GM19023 (cell line): ENCODE measurements around the gene SEMA3D.

Experiments used
- ATAC-seq: cut with Tn5 transposase; IDR thresholded peaks from one replicate; pipeline ENCODE4 v1.9.1; 2021; ENCODE audit warnings: mild to moderate bottlenecking, moderate library complexity; ENCODE audit not compliant: unreplicated experiment

SEMA3D gene

DNA sequence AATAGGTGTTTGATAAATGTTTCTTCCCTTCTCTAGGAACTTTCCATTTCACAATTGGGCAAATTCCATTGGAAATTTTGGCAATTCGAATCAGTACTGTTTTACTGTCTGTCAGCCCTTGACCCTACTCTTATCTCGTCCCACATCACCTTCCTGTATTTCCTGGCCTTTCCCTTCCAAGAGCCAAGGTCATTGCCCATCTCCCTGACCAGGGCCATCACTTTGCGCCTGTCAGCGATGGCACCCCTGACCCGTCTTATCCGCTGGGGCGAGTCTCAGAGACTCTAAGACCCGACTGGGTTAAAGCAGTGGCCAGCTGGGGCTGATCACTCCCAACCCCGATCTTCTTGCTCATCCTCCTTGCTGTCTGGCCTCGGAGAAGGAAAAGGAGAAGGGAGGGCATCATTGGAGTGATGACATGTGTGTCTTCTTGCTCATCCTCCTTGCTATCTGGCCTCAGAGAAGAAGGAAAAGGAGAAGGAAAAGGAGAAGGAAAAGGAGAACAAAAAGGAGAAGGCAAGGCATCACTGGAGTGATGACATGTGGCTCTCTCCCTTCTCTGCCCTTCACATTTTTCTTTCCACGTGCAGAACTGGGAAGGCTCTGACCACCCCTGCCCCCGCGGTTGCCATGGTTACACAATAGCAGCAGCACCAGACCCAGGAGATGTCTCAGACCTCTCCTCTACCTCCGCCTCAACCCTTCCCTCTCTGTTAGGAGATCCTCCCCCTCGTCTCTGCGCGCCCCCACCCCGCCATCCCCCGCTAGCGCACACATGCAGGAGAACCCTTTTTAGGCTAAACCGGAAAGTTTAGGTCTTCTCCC is 2.0 kb downstream of the SEMA3D start:
- no peak for ATAC-seq

DNA sequence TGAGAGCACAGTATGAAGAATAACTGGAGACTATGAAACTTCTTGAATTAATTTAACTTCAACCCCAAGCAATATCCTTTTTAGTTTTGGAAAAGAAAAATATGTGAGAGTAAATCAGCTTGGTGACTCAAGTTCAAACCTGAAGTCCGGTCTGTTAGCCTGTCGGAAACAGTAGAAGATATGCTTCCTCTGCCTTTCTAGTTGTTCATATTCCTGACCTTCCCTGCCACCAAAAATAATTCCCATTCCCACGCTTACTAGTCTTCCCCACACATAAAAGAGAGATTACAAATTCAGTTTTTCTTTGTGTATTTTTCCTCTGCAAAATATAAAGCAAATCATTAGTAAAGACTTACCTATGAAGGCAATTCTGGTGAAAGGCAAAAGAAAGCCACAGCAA is 3.6 kb downstream of the SEMA3D start:
- ATAC-seq = no peak

DNA sequence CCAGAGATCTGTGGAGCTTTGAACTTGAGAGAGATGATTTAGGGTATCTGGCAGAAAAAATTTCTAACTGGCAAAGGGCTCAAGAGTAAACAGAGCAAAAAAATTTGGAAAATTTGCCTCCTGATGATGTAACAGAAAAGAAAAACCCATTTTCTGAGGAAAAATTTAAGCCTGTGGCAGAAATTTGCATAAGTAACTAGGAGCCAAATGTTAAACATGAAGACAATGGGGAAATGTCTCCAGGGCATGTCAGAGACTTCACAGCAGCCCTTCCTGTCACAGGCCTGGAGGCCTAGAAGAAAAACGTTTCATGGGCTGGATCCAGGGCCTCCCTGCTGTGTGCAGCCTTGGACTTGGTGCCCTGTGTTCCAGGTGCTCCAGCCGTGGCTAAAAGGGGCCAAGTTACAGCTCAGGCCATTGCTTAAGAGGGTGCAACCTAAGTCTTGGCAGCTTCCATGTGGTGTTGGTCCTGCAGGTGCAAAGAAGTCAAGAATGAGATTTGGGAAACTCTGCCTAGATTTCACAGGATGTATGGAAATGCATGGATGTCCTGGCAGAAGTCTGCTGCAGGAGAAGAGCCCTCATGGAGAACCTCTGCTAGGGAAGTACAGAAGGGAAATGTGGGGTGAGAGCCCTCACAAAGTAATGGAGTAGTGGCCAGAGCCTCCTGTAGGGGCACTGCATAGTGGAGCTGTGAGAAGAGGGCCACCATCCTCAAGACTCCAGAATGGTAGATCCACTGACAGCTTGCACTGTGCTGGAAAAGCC is 8.1 kb downstream of the SEMA3D start:
- no peak for ATAC-seq

DNA sequence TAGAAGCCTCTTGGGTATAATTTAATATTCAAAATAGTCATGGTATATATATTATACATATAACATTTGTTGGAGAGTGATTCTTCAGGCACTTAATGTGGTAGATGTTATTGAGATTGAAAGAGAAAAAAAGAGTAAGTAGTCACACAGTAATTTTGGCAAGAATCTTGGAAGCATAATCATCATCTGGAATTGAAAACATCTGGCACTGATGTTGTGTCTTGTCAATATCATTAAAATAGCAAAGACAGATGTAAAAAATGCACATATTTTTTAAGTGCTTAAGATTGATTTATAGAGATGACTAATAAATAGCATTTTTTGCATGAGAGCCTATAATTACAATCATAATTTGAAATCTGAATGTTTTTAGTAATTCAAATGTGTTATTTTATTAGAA is 9.5 kb downstream of the SEMA3D start:
- no peak for ATAC-seq

DNA sequence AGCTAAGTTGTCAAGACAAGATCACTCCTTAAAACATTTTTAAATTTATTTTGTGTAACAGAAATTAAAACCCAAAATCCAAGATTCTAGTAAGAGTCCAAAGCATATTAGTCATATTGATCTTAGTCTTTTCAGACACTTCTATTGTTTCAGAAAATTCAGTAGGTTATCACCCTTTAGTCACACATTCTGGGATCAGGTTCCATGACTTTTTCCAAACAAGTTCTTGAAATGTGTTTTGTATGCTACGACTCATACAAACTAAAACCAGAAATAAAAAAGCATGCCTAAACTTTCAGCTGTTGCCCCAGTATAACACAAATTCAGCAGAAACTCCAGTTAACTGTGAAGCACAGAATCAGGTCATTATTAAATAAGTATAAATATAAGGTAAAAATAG is 10.7 kb downstream of the SEMA3D start:
- no peak for ATAC-seq

DNA sequence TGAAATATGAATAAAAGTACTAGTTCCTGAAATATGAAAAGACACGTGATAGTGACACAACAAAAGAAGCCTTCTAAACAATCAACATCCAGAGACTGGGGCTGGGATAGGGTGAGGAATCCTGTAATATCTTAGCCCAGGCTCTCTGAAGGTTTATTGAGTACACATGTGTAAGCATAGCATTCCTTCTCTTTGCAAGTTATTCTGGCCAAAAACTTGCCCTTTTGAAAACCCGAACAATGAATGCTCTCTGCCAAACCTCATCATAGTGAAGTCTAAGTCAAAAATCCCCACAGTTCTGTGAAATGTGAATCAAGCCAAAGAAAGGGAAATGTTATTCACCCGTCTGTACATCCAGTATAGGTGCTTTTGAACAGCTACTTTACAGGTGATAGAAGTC is 11.6 kb downstream of the SEMA3D start:
- no peak for ATAC-seq

DNA sequence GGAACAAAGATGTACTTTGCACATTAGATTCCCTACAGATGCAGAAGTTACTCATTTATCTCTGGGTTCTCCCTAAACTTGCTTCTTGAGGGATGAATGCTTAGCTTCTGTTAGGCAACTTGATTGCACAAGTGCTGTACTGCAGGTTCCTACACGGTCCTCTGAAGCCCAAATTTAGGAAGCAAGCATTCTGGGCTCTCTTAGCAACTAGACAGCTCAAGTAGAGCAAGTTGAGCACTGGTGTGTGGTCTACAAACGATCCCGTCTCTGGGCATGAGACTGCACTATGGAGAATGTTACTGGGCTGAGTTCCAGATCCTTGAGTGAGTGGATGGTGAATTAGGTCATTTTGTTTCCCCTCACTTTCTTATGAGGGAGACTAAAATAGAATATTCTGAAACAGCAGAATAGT is 14.3 kb downstream of the SEMA3D start:
- ATAC-seq = no peak

DNA sequence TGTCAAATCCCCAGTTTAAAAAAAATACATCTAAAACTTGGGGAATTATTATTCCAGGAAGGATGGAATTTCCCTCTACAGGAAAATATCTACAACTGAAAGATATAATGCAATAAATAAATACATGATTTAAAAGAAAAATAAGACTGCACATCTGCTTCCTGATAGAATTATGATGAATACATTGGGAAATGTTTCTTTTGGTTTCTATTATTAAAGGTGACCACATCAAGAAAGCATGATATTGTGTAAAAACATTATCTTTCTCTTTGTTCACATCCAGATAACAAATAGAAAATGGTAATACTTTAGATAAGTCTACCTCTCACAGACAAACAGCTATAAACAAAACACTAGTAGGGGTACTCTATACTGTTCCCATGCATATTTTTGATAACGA is 19.2 kb downstream of the SEMA3D start:
- ATAC-seq = no peak

DNA sequence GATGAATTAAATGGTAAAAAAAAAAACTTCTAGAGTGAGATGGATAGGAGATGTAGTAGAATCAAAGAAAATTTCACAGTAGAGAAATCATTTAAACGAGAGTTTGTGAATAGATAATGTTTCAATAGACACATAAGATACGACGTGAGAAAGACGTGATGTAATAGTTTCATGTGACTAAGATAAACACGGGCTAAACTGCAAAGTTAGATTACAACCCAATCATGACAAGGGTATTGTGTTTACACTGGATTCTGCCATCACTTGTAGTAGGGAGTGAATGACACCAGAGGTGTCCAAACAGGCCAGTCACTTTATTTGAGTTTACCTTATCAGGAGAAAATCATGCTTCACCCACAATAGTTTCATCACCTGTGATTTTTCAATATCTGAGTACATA is 21.6 kb downstream of the SEMA3D start:
- no peak for ATAC-seq

DNA sequence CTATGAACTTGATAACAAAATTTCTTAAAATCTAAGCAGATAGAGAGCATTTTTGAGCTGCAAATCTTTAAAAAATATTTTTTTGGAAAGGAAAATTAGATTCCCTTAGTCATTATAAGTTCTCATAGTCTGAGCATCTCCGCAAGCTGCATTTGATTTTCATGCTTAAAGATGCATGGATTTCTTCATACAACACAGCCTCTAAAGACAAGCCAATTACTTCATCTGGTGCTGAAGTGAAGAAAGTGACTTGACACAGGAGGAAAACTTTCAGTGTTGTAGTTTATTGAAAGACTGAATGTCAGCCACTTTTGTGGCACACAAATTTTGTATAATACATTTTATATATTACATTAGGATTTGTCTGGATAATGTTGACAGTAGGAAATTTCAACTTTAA is 22.5 kb downstream of the SEMA3D start:
- ATAC-seq = no peak

DNA sequence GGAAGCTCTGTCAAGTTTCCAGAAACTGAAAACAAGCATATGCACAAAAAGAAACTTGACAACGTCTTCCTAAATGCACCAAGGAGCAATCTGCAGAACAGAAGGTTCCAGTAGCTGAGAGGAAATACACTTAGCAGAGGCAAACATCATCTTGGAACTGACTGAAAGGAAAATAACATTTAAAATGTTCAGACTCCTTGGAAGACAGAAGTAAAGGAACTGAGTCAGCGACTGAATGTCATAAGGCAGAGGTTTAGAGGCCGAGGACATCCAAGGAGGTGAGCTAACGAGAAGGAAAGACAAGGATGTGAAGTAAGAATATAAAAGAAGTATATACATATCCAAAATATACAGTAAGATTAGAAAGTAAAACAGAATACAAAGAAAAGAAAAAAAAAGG is 24.1 kb downstream of the SEMA3D start:
- ATAC-seq = no peak

DNA sequence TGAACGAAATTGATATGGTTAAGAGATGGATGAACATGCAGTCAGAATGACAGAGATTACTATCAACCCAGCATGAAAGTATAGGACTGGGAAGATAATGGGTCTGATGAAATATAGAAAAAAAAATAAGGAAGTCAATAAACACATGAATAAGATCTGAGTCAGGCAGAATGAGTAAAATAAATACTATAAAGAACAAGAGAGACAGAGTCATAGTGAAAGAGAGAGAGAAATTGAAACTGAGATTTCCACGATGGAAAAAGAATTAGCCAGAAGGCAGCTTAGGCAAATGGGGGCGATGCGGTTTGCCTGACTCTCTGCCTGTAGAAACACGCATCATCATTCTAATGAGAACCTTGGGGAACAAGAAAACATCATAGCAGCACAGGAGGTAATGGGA is 26.6 kb downstream of the SEMA3D start:
- ATAC-seq = peak; percentile 84

DNA sequence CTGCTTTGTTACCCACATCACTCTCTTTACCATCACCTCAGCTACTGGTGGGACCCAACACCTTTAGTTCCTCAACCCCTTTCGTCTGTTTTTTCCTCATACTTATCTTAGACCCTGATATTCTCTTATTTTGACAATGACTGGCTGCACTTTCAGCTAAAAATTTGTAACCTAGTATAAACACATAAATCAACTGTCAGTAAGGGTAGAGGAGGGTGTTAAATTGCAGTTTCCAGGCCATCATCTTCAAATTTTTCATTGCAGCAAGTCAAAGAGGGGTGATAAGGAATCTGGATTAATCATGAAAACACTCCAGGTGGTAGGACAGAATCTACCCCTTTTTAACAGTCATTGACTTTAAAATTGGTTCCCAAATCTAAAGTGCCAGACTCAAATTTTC is 27.9 kb downstream of the SEMA3D start:
- ATAC-seq = no peak

DNA sequence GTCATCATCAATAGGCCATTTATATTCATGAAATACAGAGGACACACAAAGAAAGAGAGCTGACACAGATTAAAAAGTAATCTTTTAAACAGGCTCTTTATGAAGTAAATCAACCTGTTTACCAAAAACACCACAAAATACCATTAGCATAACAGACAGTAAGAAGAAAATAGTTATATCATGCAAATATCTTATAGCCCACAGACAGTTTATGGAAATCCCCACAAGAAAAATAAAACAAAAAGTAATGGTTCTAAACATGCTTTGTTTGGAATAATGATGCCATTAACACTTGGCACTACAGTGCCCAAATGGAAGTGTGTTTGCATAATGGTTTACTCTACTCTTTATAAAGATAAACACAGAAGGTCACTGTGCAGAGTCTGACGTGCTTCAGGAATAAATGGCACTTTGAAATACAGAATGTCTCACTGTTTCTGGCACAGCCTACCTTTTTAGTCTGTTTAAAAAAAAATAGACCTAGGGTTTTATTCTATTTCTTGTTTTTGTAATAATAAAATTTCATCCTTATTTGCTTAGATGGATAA is 30.1 kb downstream of the SEMA3D start:
- ATAC-seq = no peak

DNA sequence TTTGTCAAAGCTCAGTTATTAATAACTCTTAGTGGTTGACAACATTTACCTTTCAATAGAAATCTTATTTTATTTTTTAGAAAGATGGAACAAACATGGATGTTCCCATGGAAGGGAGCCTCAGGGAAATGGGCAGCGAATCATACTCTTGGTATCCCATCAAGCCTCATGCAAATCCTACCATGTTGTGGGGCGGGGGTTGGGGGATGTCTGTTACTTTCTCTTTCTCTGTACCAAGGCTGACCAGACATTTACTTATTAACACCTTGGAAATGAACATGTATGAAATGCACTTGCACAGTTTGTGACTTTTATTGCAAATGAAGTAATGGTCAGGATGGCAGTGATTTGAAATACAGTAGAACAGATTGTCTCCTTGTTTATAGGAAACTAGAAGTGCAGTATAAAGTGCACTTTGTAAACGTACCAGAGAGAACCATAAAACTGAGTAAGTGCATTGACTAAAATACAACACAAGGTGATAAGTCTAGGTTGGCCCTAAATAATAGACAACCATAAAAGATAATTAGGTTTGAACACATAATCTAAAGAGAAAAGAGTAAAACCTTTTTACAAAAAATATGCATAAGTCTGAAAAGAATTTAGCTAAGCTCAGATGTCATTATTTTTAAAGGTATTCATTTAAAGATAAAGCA is 32.4 kb downstream of the SEMA3D start:
- no peak for ATAC-seq

DNA sequence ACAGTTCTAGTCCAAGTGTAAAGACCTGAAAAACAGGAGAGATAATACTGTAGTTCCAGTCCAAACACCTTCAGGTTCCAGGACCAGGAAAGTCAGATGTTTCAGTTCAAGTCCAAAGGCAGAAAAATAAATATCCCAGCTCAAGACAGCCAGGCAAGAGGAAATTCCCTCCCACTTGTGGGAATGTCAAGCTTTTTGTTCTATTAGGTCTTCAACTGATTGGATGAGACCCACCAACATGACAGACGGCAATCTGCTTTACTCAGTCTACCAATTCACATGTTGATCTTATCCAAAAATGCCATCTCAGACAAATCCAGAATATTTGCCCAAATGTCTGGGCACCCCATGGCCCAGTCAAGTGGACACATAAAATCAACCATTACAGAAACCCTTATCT is 33.1 kb downstream of the SEMA3D start:
- ATAC-seq = no peak

DNA sequence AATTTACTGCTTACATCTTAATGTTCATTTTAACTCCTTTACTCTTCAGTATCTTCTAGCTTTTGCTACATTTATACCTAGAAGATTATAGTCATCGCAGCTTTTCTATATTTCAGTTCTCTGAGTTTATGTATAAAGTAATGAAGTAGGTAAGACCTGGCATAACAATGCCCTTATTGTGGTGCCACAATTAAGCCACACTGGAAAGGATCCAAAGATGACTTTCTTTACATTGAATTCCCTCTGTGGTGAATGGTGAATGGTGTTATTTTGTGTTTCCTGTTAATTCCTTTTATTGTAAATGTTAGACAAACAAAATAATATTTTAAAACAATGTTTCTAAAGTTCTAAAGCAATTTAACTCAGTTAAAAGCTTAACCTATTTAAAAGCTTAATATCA is 36.2 kb downstream of the SEMA3D start:
- ATAC-seq = no peak

DNA sequence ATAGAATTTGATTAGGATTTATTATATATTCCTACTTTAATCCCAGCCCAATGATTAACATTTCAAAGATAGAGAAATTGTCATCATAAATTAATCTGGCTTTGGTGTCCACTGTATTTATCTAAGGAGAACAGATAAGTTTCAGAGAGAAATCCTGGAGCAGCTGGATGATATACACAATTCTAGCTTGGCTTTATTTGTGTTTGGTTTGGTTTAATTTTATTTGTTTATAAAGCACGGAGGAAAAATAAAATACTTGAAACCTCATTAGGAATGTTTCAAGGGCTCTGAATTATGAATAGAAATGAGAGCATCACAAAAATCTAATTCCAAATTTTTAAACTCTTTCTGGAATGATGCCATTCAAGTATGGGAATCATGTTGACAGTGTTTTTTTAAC is 42.1 kb downstream of the SEMA3D start:
- no peak for ATAC-seq

DNA sequence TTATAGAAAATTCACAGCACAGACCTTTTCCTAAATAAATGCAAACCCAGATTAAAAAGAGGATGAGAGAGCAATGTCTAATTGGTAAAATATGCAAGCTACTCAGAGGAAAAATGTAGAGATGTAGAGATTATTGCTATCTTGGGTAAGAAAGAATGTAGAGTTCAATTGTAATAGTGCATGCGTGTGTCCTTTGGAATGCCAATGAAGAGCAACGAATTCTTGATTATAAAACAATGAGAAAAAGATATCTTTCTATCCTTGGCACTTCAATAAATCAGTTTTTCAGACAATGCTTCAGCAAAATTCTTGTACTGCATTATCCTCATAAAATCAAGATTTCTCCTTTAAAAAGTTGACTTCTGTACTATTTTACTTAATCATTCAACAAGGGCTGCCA is 50.9 kb downstream of the SEMA3D start:
- no peak for ATAC-seq

DNA sequence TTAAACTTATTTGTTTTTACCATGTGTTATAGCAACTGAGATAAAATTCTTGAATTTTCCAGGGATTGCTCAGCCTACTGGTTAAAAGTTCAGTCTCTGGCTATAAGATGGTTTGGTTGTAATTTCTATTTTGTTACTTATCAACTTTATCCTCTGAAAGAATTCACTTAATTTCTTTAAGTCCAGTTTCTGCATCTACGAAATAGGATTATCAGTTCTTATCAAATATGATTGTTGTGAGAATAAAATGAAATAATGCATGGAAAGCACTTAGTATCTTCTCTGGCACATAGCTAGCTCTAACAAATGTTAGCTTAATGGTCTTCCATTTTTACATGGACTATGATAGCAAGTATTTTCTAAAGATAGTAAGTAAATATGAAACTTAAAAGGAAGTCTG is 53.3 kb downstream of the SEMA3D start:
- ATAC-seq = no peak

DNA sequence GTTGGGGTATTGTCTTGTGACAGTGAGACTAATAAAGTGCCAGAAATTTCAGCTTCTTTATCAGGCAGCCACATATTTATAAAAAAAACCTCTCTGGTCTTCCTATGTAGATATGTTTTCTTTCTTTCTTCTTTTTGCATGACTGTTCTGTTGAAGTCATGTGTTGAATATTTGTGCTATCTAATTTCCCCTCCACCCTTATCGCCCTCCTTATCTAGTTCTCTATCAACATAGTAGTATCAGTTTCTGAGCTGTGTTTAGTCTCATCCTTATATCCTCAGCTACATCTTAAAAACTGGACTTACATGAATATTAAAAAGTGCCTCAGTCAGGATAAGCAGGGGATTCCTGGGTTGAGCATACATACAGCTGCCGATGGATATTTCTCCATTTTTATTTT is 53.9 kb downstream of the SEMA3D start:
- ATAC-seq = no peak

DNA sequence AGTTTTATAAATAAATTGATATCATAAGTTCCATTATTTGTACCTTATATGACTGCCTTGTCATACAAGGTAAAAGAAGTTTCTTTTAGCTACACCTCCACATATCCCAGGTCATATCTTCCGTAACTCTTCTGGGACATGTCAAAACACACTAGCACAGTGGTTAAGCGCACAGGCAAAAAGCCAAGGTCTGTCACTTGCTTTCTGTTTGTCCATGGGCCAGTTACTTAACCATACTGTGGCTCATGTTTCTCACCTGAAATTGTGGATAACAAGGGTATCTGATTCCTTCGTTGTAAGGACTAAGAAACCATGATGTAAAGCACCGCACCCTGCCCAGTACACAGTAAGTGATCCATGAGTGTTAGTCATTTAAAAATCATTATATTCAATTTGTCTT is 56.2 kb downstream of the SEMA3D start:
- no peak for ATAC-seq
